Uterus (tissue), 4 donors: ENCODE results near the gene CYGB. TPM values are rescaled to one million over a fixed set of nuclear protein-coding genes. Genes with fewer than 3 reads are reported as not detected.

Experiments
- DNase-seq, 2 donors: peaks; one replicate each; pipeline ENCODE4 v3.0.0-alpha.2; 2019 to 2020
- H3K27ac ChIP-seq, 2 donors: fragments of 200-600 bp; sonication (generic); 1 replicate in 1 of 2; 2 replicates in 1 of 2; pipeline ENCODE4 v1.5.1; 2016 to 2018
- H3K27me3 ChIP-seq, 2 donors: fragments of 200-600 bp; sonication (generic); one replicate each; pipeline ENCODE4 v1.5.1; 2018 to 2019; ENCODE audit warnings: control low read depth in 1 of 2
- H3K36me3 ChIP-seq, 2 donors: fragments of 200-600 bp; sonication (generic); one replicate each; pipeline ENCODE4 v1.5.1; 2019; ENCODE audit warnings: control low read depth in 1 of 2
- H3K4me1 ChIP-seq, 2 donors: fragments of 200-600 bp; sonication (generic); one replicate each; pipeline ENCODE4 v1.5.1; 2018 to 2019; ENCODE audit warnings: control low read depth in 1 of 2
- H3K4me3 ChIP-seq, 2 donors: fragments of 200-600 bp; sonication (generic); 1 replicate in 1 of 2; 2 replicates in 1 of 2; pipeline ENCODE4 v1.5.1; 2018 to 2019; ENCODE audit warnings: mild to moderate bottlenecking in 1 of 2
- H3K9me3 ChIP-seq, 2 donors: fragments of 200-600 bp; sonication (generic); one replicate each; pipeline ENCODE4 v1.5.1; 2019; ENCODE audit warnings: control low read depth in 1 of 2
- CTCF ChIP-seq, 4 experiments: fragments of 200-600 bp in 2 of 4; fragments of 450-650 bp in 2 of 4; sonication (generic) in 2 of 4; IDR thresholded peaks; one replicate each; pipeline ENCODE4 v1.5.1; 2016 to 2019; ENCODE audit warnings: antibody characterized with exemption in 4 of 4, mild to moderate bottlenecking in 2 of 4, moderate library complexity in 1 of 4
- POLR2A ChIP-seq, 2 donors: fragments of 450-650 bp; IDR thresholded peaks; one replicate each; pipeline ENCODE4 v1.6.1; 2016; ENCODE audit warnings: antibody characterized with exemption in 2 of 2, mild to moderate bottlenecking in 1 of 2, moderate library complexity in 1 of 2
- intact Hi-C: fragments of 100-400 bp; cut with DNase I; formaldehyde crosslinking; loops from one replicate; pipeline ENCODE4 v1.15.1; 2023; ENCODE audit warnings: low total_unique reads
- total RNA-seq, 4 donors: library from RNA; depleted of rRNA in 3 of 4; stranded (reverse); fragments of >200 nt in 3 of 4; gene quantifications; one replicate each; pipeline versions ENCODE4 v1.1.0 to v1.2.4, GENCODE V29; 2014 to 2023
- donor health status: DM: yes; HTN: yes; CAD: no.

CYGB gene
- total RNA-seq, 4 donors from 2014 or later = 7.8 to 33.2 (median 19.8) TPM

DNA sequence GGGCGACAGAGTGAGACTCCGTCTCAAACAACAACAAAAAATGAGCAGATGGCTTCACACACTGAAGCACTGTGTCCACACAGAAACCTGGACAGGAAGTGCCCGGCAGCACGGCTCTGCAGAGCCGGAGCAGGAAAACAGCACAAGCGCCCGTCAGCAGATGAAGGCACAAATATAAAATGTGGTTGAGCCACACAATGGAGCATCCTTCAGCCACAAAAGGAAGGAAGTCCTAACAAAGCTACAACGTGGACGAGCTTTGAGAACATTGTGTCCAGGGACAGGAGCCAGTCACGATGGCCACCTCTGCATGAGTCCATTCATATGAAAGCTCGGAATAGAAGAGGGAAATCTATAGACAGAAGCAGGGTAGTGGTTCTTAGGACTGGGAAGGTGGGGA lies 51.9 kb downstream of the CYGB start:
- no peaks in the 10 kb centered on the region for H3K36me3 ChIP-seq
- no peaks in the 10 kb centered on the region for H3K27me3 ChIP-seq
- no peak for DNase-seq
- H3K4me1 ChIP-seq = no peaks in the 10 kb centered on the region
- H3K4me3 ChIP-seq = no peak overlapping the region
- peak overlapping the region in 1 of 2 donors; percentile 21 for H3K27ac ChIP-seq
- intact Hi-C loops = no loop called here
- TF ChIP-seq POLR2A (IDR thresholded peaks at IDR 0.05) (no peak), CTCF (IDR thresholded peaks at IDR 0.05) (no peak)
- no peaks in the 10 kb centered on the region for H3K9me3 ChIP-seq

GRCh38 chr17:76484228-76484725 lies 53.2 kb downstream of the CYGB start:
- H3K9me3 ChIP-seq = no peaks in the 10 kb centered on the region
- H3K4me1 ChIP-seq = no peaks in the 10 kb centered on the region
- H3K36me3 ChIP-seq = no peaks in the 10 kb centered on the region
- no peak for TF ChIP-seq POLR2A (IDR thresholded peaks at IDR 0.05)
- no peak for TF ChIP-seq CTCF (IDR thresholded peaks at IDR 0.05)
- no peaks in the 10 kb centered on the region for H3K27me3 ChIP-seq
- intact Hi-C loops = no loop called here
- no peak for DNase-seq
- H3K4me3 ChIP-seq = no peak overlapping the region
- H3K27ac ChIP-seq = no peak overlapping the region

GRCh38 chr17:76481071-76481655 lies 56.3 kb downstream of the CYGB start:
- Histone ChIP-seq H3K27ac (no peak overlapping the region), H3K36me3 (no peaks in the 10 kb centered on the region), H3K27me3 (no peaks in the 10 kb centered on the region), H3K4me1 (no peaks in the 10 kb centered on the region), H3K9me3 (no peaks in the 10 kb centered on the region), H3K4me3 (no peak overlapping the region)
- intact Hi-C loops = no loop called here
- TF ChIP-seq POLR2A (IDR thresholded peaks at IDR 0.05) (no peak), CTCF (IDR thresholded peaks at IDR 0.05) (no peak)
- DNase-seq = no peak

- Histone ChIP-seq H3K4me3 (no peak overlapping the region), H3K4me1 (no peaks in the 10 kb centered on the region), H3K27me3 (no peaks in the 10 kb centered on the region), H3K9me3 (no peaks in the 10 kb centered on the region), H3K36me3 (no peaks in the 10 kb centered on the region), H3K27ac (no peak overlapping the region)
- TF ChIP-seq CTCF (IDR thresholded peaks at IDR 0.05) (no peak), POLR2A (IDR thresholded peaks at IDR 0.05) (no peak)
- DNase-seq = no peak
- intact Hi-C loops = no loop called here
These were observed 56.9 kb downstream of the CYGB start for GRCh38 chr17:76480632-76481031.

DNA sequence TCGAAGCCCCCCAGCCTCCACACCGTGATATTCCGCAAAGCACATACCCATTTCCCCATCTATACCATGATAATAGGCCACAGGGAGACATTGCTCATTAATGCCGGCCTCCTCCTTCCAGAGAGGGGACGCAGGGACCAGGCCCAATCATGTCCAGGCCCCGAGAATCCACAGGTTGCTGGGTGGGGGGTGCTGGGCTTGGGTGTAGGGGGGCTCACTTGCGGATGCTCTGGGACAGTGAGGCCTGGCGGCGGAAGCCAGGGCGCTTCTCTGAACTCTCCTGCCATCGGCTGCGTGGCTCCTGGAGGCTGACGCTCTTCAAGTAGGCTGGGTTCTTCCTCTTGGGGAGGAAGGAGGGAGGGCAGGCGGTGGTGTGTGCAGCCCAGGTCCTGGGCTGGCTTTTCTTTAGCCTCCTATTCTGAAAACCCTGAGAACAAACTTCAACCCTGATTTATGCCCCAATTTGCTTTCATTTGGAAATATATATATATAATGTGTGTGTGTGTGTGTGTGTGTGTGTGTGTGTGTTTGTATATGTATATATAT lies 57.9 kb downstream of the CYGB start:
- Histone ChIP-seq H3K4me3 (no peak overlapping the region), H3K27me3 (no peaks in the 10 kb centered on the region), H3K36me3 (no peaks in the 10 kb centered on the region), H3K9me3 (no peaks in the 10 kb centered on the region), H3K4me1 (no peaks in the 10 kb centered on the region), H3K27ac (no peak overlapping the region)
- TF ChIP-seq CTCF (IDR thresholded peaks at IDR 0.05) = no peak
- no peak for TF ChIP-seq POLR2A (IDR thresholded peaks at IDR 0.05)
- no peak for DNase-seq
- intact Hi-C loops = no loop called here
